IMR-90 (cell line): ENCODE results near the gene HAND2. TPM values are rescaled to one million over a fixed set of nuclear protein-coding genes. Genes with fewer than 3 reads are reported as not detected.
A peak's percentile ranks its signal among the peaks of the same experiment; 100 is the strongest.

Experiments used
- ATAC-seq: fragments of 200-7000 bp; cut with Tn5 transposase; 2 replicates; pipeline ENCODE4 v1.9.1; 2020; ENCODE audit warnings: low read depth, mild to moderate bottlenecking, moderate library complexity
- BruUV-seq: library from RNA; stranded (reverse); fragments of 400-500 nt; replicated peaks from 2 replicates; lab custom pipeline; 2021; lab: Mats Ljungman, UMichigan
- CTCF ChIA-PET: fragments of 300-600 bp; formaldehyde crosslinking; extraction: SDS; loops from one replicate; lab custom pipeline; 2021; ENCODE audit warnings: antibody characterized with exemption; lab: Yijun Ruan, JAX
- POLR2A ChIA-PET: fragments of 300-600 bp; sonication (Branson Sonifier 250); formaldehyde crosslinking; loops from one replicate; lab custom pipeline; 2022; ENCODE audit warnings: antibody characterized with exemption; ENCODE audit not compliant: unreplicated experiment; lab: Charles Lee
- DNase-seq: peaks from one replicate; pipeline ENCODE4 v3.0.0; 2013
- H2AFZ ChIP-seq: replicated peaks from 2 replicates; pipeline ENCODE3; 2013; ENCODE audit warnings: low read length, mild to moderate bottlenecking; ENCODE audit not compliant: poor library complexity
- H2AK5ac ChIP-seq: 2 replicates; pipeline ENCODE4 v1.6.1; 2013; ENCODE audit warnings: low read depth, low read length, inconsistent platforms
- H2AK9ac ChIP-seq: replicated peaks from 2 replicates; pipeline ENCODE3; 2013; ENCODE audit warnings: mild to moderate bottlenecking, low read depth, low read length, moderate library complexity; ENCODE audit not compliant: poor library complexity
- H2BK120ac ChIP-seq: 2 replicates; pipeline ENCODE4 v1.6.1; 2013; ENCODE audit warnings: low read depth, low read length, inconsistent platforms
- H2BK15ac ChIP-seq: 3 replicates; pipeline ENCODE4 v1.6.1; 2013; ENCODE audit warnings: low read depth, low read length, inconsistent platforms
- H2BK20ac ChIP-seq: 2 replicates; pipeline ENCODE4 v1.6.1; 2013; ENCODE audit warnings: low read depth, mild to moderate bottlenecking, inconsistent platforms, low read length, moderate library complexity
- H2BK5ac ChIP-seq: 2 replicates; pipeline ENCODE4 v1.6.1; 2013; ENCODE audit warnings: mild to moderate bottlenecking, low read depth, low read length, inconsistent platforms; ENCODE audit not compliant: poor library complexity, severe bottlenecking
- H3K14ac ChIP-seq: replicated peaks from 2 replicates; pipeline ENCODE4 v1.6.1; 2013; ENCODE audit warnings: low read depth, low read length, inconsistent platforms
- H3K18ac ChIP-seq: 2 replicates; pipeline ENCODE4 v1.6.1; 2013; ENCODE audit warnings: low read depth, low read length, control low read depth
- H3K23ac ChIP-seq: 2 replicates; pipeline ENCODE4 v1.6.1; 2013; ENCODE audit warnings: low read depth, low read length, inconsistent platforms
- H3K27ac ChIP-seq: 2 replicates; pipeline ENCODE4 v1.5.1; 2013; ENCODE audit warnings: mild to moderate bottlenecking, control low read depth, low read length; ENCODE audit not compliant: insufficient read depth
- H3K27me3 ChIP-seq: 2 replicates; pipeline ENCODE4 v1.6.1; 2013; ENCODE audit warnings: low read length; ENCODE audit not compliant: control insufficient read depth, insufficient read depth
- H3K36me3 ChIP-seq: 2 replicates; pipeline ENCODE4 v1.6.1; 2013; ENCODE audit warnings: low read length, mixed read lengths; ENCODE audit not compliant: control insufficient read depth, insufficient read depth
- H3K4ac ChIP-seq: 2 replicates; pipeline ENCODE4 v1.6.1; 2013; ENCODE audit warnings: low read depth, low read length, inconsistent platforms
- H3K4me1 ChIP-seq: 2 replicates; pipeline ENCODE4 v1.6.1; 2013; ENCODE audit warnings: low read length, mixed read lengths; ENCODE audit not compliant: control insufficient read depth, insufficient read depth
- H3K4me2 ChIP-seq: 2 replicates; pipeline ENCODE4 v1.6.1; 2013; ENCODE audit warnings: low read depth, mild to moderate bottlenecking, control low read depth, low read length, moderate library complexity
- H3K4me3 ChIP-seq: 2 replicates; pipeline ENCODE4 v1.5.1; 2013; ENCODE audit warnings: low read depth, mild to moderate bottlenecking, control low read depth, low read length, moderate library complexity; ENCODE audit not compliant: insufficient read depth
- H3K56ac ChIP-seq: 2 replicates; pipeline ENCODE4 v1.6.1; 2013; ENCODE audit warnings: low read length, inconsistent platforms; ENCODE audit not compliant: insufficient read depth; ENCODE audit errors: extremely low read depth
- H3K79me1 ChIP-seq, 2 experiments: 2 replicates each; pipeline ENCODE4 v1.6.1; 2013; ENCODE audit warnings: low read length in 2 of 2, inconsistent platforms in 1 of 2, low read depth in 1 of 2
- H3K9ac ChIP-seq: 2 replicates; pipeline ENCODE4 v1.6.1; 2013; ENCODE audit warnings: low read depth, low read length, control low read depth
- H3K9me1 ChIP-seq: 2 replicates; pipeline ENCODE4 v1.6.1; 2013; ENCODE audit warnings: low read length, inconsistent platforms; ENCODE audit not compliant: insufficient read depth
- H3K9me3 ChIP-seq: 2 replicates; pipeline ENCODE4 v1.6.1; 2013; ENCODE audit warnings: low read length; ENCODE audit not compliant: control insufficient read depth, insufficient read depth
- H4K20me1 ChIP-seq: 2 replicates; pipeline ENCODE4 v1.6.1; 2013; ENCODE audit warnings: low read length, inconsistent platforms; ENCODE audit not compliant: insufficient read depth
- H4K5ac ChIP-seq: 2 replicates; pipeline ENCODE4 v1.6.1; 2013; ENCODE audit warnings: mild to moderate bottlenecking, low read depth, low read length, control low read depth
- H4K8ac ChIP-seq, 2 experiments: 2 replicates each; pipeline ENCODE4 v1.6.1; 2013; ENCODE audit warnings: low read depth in 2 of 2, low read length in 2 of 2, control low read depth in 1 of 2, inconsistent platforms in 1 of 2
- H4K91ac ChIP-seq: 2 replicates; pipeline ENCODE4 v1.6.1; 2013; ENCODE audit warnings: low read depth, low read length, inconsistent platforms; ENCODE audit not compliant: insufficient read depth
- BHLHE40 ChIP-seq: fragments of 150-350 bp; IDR thresholded peaks from 2 replicates; pipeline ENCODE4 v1.6.1; 2016; ENCODE audit warnings: mild to moderate bottlenecking, low read depth, low read length
- CEBPB ChIP-seq: IDR thresholded peaks from 2 replicates; pipeline ENCODE4 v1.6.1; 2012; ENCODE audit warnings: low read depth, low read length, improper control_type of control experiment
- CHD1 ChIP-seq: IDR thresholded peaks from 2 replicates; pipeline ENCODE4 v1.6.1; 2012; ENCODE audit warnings: low read depth, low read length, improper control_type of control experiment
- CTCF ChIP-seq: conservative IDR thresholded peaks from 2 replicates; pipeline ENCODE4 v1.5.1; 2012; ENCODE audit warnings: mild to moderate bottlenecking, low read depth, low read length, improper control_type of control experiment
- FOS ChIP-seq: fragments of 150-350 bp; IDR thresholded peaks from 2 replicates; pipeline ENCODE4 v1.6.1; 2016; ENCODE audit warnings: low read depth, low read length
- MAFK ChIP-seq: IDR thresholded peaks from 2 replicates; pipeline ENCODE4 v1.6.1; 2012; ENCODE audit warnings: low read depth, low read length, improper control_type of control experiment
- MAZ ChIP-seq: IDR thresholded peaks from 2 replicates; pipeline ENCODE4 v1.6.1; 2012; ENCODE audit warnings: low read depth, mild to moderate bottlenecking, low read length, improper control_type of control experiment, moderate library complexity, borderline replicate concordance
- MXI1 ChIP-seq: IDR thresholded peaks from 2 replicates; pipeline ENCODE4 v1.6.1; 2012; ENCODE audit warnings: low read depth, mild to moderate bottlenecking, low read length, moderate library complexity, borderline replicate concordance
- NFE2L2 ChIP-seq: fragments of 150-350 bp; IDR thresholded peaks from 2 replicates; pipeline ENCODE4 v1.6.1; 2016; ENCODE audit warnings: low read depth, mild to moderate bottlenecking, low read length
- POLR2A ChIP-seq: IDR thresholded peaks from 2 replicates; pipeline ENCODE4 v1.6.1; 2012; ENCODE audit warnings: mild to moderate bottlenecking, low read depth, low read length
- RAD21 ChIP-seq: IDR thresholded peaks from 2 replicates; pipeline ENCODE4 v1.6.1; 2012; ENCODE audit warnings: low read length, improper control_type of control experiment
- RCOR1 ChIP-seq: IDR thresholded peaks from 2 replicates; pipeline ENCODE4 v1.6.1; 2012; ENCODE audit warnings: mild to moderate bottlenecking, low read length, improper control_type of control experiment; ENCODE audit not compliant: insufficient replicate concordance
- RFX5 ChIP-seq: IDR thresholded peaks from 2 replicates; pipeline ENCODE4 v1.8.0; 2012; ENCODE audit warnings: low read depth, mild to moderate bottlenecking, low read length, moderate library complexity
- SMC3 ChIP-seq: fragments of 150-350 bp; IDR thresholded peaks from 2 replicates; pipeline ENCODE4 v1.6.1; 2016; ENCODE audit warnings: low read depth, mild to moderate bottlenecking, antibody characterized with exemption, low read length, moderate library complexity
- WGBS, 2 experiments: methylation state at CpG; one replicate each; pipeline versions ENCODE4 v1.1.5 to v1.1.7; 2013; ENCODE audit warnings: missing lambda C conversion rate in 2 of 2; ENCODE audit not compliant: insufficient read length in 1 of 2; ENCODE audit errors: extremely low coverage in 2 of 2; 5-methylcytosine and 5-hydroxymethylcytosine counted together
- dilution Hi-C: fragments of 300-500 bp; cut with HindIII; formaldehyde crosslinking; loops from one replicate; pipeline ENCODE4 v1.14.3; 2018; ENCODE audit warnings: low sequenced_read_pairs; ENCODE audit not compliant: unreplicated experiment
- in situ Hi-C: fragments of 300-500 bp; cut with MboI; formaldehyde crosslinking; loops from 3 replicates; pipeline ENCODE4 v1.14.3; 2019; ENCODE audit warnings: low sequenced_read_pairs, inconsistent platforms, mixed read lengths
- intact Hi-C: fragments of 100-400 bp; cut with micrococcal nuclease; formaldehyde crosslinking; loops from 2 replicates; pipeline ENCODE4 v1.10.0; 2022
- polyA plus RNA-seq, 3 experiments: library from polyadenylated mRNA; depleted of rRNA; stranded (reverse); fragments of >200 nt; gene quantifications; 2 replicates each; pipeline ENCODE4 v1.2.3, GENCODE V29; 2012; ENCODE audit warnings: low replicate concordance in 1 of 3
- total RNA-seq: library from RNA; depleted of rRNA; stranded (reverse); fragments of >200 nt; gene quantifications from 2 replicates; pipeline ENCODE4 v1.2.3, GENCODE V29; 2012
- TF ChIP-seq, protein P1 (sequence below): fragments of 150-350 bp; IDR thresholded peaks from 2 replicates; pipeline ENCODE4 v1.6.1; 2016; ENCODE audit warnings: low read depth, mild to moderate bottlenecking, low read length, moderate library complexity, borderline replicate concordance
- TF ChIP-seq, protein P2 (sequence below): fragments of 150-350 bp; IDR thresholded peaks from 2 replicates; pipeline ENCODE4 v1.6.1; 2017; ENCODE audit warnings: mild to moderate bottlenecking, antibody characterized with exemption, low read length, low read depth

HAND2 gene
- total and polyA plus RNA-seq, 2 of the 4 experiments (the other 2 are of a cell fraction): 0.36 to 0.97 TPM

GRCh38 chr4:173477016-173477415 is 53.0 kb downstream of the HAND2 start:
- DNase-seq (no peak), ATAC-seq (no peak)
- H2BK120ac ChIP-seq: no peak overlapping the region
- H2AK9ac ChIP-seq: no peak overlapping the region
- no peak overlapping the region for H3K9ac ChIP-seq
- no TSS peak for BruUV-seq
- H3K18ac ChIP-seq: no peak overlapping the region
- no peak overlapping the region for H2BK20ac ChIP-seq
- H3K27ac ChIP-seq: no peak overlapping the region
- CTCF ChIA-PET: no interaction called here
- no peak overlapping the region for H3K23ac ChIP-seq
- H3K4me2 ChIP-seq: no peak overlapping the region
- H3K4me3 ChIP-seq: no peak overlapping the region
- H2BK5ac ChIP-seq: no peak overlapping the region
- 0 out of 2 replicates have a peak overlapping the region, but pooled peaks have one; percentile 35 for H2AK5ac ChIP-seq
- H4K5ac ChIP-seq: no peak overlapping the region
- POLR2A ChIA-PET: no interaction called here
- H3K56ac ChIP-seq: no peak overlapping the region
- H3K4me1 ChIP-seq: peaks cover 2% of the 10 kb centered on the region; the same call in 1 of the 2 replicates
- H2BK15ac ChIP-seq: no peak overlapping the region
- H3K9me1 ChIP-seq: no peaks in the 10 kb centered on the region; the same call in 1 of the 2 replicates
- intact Hi-C loops: loop anchor here (5.0 kb wide), 1 partner anchor 145 kb away; the partner anchor contains the start of gene HMGB2
- H3K14ac ChIP-seq: no peak overlapping the region
- WGBS, 2 experiments: no CpG with 5 or more reads among the region's 1 CpG
- no peaks in the 10 kb centered on the region for H3K9me3 ChIP-seq
- no peak overlapping the region for H2AFZ ChIP-seq
- H3K4ac ChIP-seq: no peak overlapping the region
- in situ Hi-C loops: no loop called here
- no peaks in the 10 kb centered on the region for H3K79me1 ChIP-seq
- H4K91ac ChIP-seq: no peak overlapping the region
- TF ChIP-seq CEBPB: no peak
- no peak for TF ChIP-seq RFX5
- no peak for TF ChIP-seq MAZ
- TF ChIP-seq, protein P1, sequence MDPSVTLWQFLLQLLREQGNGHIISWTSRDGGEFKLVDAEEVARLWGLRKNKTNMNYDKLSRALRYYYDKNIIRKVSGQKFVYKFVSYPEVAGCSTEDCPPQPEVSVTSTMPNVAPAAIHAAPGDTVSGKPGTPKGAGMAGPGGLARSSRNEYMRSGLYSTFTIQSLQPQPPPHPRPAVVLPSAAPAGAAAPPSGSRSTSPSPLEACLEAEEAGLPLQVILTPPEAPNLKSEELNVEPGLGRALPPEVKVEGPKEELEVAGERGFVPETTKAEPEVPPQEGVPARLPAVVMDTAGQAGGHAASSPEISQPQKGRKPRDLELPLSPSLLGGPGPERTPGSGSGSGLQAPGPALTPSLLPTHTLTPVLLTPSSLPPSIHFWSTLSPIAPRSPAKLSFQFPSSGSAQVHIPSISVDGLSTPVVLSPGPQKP: no peak
- TF ChIP-seq, protein P2, sequence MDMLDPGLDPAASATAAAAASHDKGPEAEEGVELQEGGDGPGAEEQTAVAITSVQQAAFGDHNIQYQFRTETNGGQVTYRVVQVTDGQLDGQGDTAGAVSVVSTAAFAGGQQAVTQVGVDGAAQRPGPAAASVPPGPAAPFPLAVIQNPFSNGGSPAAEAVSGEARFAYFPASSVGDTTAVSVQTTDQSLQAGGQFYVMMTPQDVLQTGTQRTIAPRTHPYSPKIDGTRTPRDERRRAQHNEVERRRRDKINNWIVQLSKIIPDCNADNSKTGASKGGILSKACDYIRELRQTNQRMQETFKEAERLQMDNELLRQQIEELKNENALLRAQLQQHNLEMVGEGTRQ: no peak
- TF ChIP-seq CTCF: no peak
- TF ChIP-seq SMC3: no peak
- no peak for TF ChIP-seq NFE2L2
- no peak for TF ChIP-seq POLR2A
- no peak for TF ChIP-seq FOS
- TF ChIP-seq BHLHE40: no peak
- no peak for TF ChIP-seq RAD21
- no peak for TF ChIP-seq MAFK
- TF ChIP-seq CHD1: no peak
- TF ChIP-seq MXI1: no peak
- no peak for TF ChIP-seq RCOR1
- H4K8ac ChIP-seq: no peak overlapping the region
- H3K36me3 ChIP-seq: no peaks in the 10 kb centered on the region
- no peaks in the 10 kb centered on the region for H4K20me1 ChIP-seq
- dilution Hi-C loops: no loop called here
- H3K27me3 ChIP-seq: no peaks in the 10 kb centered on the region
